Measurements from ENCODE around the gene OSBP2.
"Not testable (repeated sequence)": the region's sequence is repeated elsewhere in the genome, so short reads cannot be mapped to it uniquely, and the experiment has no call there.

Gene OSBP2

GRCh38 chr22:30718938-30719337 lies 24.3 kb downstream of the OSBP2 start:
- DNase-seq (ENCODE audit: insufficient read length, low spot score) (no peak), FAIRE-seq (no peak)
- no peak for TF ChIP-seq CTCF (IDR thresholded peaks at IDR 0.05; ENCODE audit: insufficient read depth, missing control alignments)

- FAIRE-seq (no peak), DNase-seq (ENCODE audit: insufficient read length, low spot score) (no peak)
- no peak for TF ChIP-seq CTCF (IDR thresholded peaks at IDR 0.05; ENCODE audit: insufficient read depth, missing control alignments)
These were observed 25.7 kb downstream of the OSBP2 start for GRCh38 chr22:30720263-30720837.

GRCh38 chr22:30721741-30722140 lies 27.1 kb downstream of the OSBP2 start:
- DNase-seq (ENCODE audit: insufficient read length, low spot score) = no peak
- TF ChIP-seq CTCF (IDR thresholded peaks at IDR 0.05; ENCODE audit: insufficient read depth, missing control alignments) = no peak
- FAIRE-seq = no peak

GRCh38 chr22:30728826-30729225 lies 34.2 kb downstream of the OSBP2 start:
- DNase-seq (ENCODE audit: insufficient read length, low spot score) = no peak
- FAIRE-seq = no peak
- TF ChIP-seq CTCF (IDR thresholded peaks at IDR 0.05; ENCODE audit: insufficient read depth, missing control alignments) = no peak

- no peak for TF ChIP-seq CTCF (IDR thresholded peaks at IDR 0.05; ENCODE audit: insufficient read depth, missing control alignments)
- DNase-seq (ENCODE audit: insufficient read length, low spot score) (no peak), FAIRE-seq (no peak)
These were observed 37.0 kb downstream of the OSBP2 start for GRCh38 chr22:30731658-30732057.

GRCh38 chr22:30732426-30732825 lies 37.8 kb downstream of the OSBP2 start:
- no peak for DNase-seq (ENCODE audit: insufficient read length, low spot score)
- TF ChIP-seq CTCF (IDR thresholded peaks at IDR 0.05; ENCODE audit: insufficient read depth, missing control alignments) = no peak
- no peak for FAIRE-seq

- no peak for FAIRE-seq
- no peak for TF ChIP-seq CTCF (IDR thresholded peaks at IDR 0.05; ENCODE audit: insufficient read depth, missing control alignments)
- DNase-seq (ENCODE audit: insufficient read length, low spot score) = no peak
These were observed 38.5 kb downstream of the OSBP2 start for GRCh38 chr22:30733181-30733631.

- not testable (repeated sequence) for FAIRE-seq; DNase-seq (ENCODE audit: insufficient read length, low spot score)
These were observed 45.3 kb downstream of the OSBP2 start for GRCh38 chr22:30740007-30740406.

- DNase-seq (ENCODE audit: insufficient read length, low spot score); FAIRE-seq: not testable (repeated sequence)
These were observed 45.8 kb downstream of the OSBP2 start for GRCh38 chr22:30740511-30740910.
